ENCODE data around the gene GLP2R. TPM values are rescaled to one million over a fixed set of nuclear protein-coding genes. Genes with fewer than 3 reads are reported as not detected.

Gene GLP2R
- total RNA-seq (ENCODE audit: low replicate concordance), result not detected in 2 replicates

DNA sequence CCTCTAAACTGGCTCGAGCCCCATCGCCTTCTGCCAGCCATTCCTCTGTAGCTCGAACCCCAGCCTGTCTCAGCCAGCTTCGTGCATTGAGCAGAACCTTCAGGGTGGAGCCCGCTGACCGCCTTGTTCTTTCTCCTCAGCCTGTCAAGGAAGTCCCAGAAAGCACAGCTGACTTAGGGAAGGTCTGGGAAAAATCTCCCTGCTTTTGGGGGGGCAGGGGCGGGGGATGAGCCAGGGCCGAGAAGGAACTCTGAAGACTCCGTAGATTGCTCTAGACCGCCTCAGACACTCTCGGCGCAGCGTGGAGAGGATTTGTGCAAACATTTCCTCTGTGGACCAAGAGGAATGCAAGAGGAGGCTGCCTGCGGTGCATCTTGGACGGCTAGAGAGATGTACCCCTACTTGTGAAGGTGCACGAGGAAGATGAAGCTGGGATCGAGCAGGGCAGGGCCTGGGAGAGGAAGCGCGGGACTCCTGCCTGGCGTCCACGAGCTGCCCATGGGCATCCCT, at the start of gene GLP2R:
Gene GLP2R, plus strand, starts transcription at position 284 of the 510 bp plus-strand sequence. Its CDS starts 140 bp downstream, at position 424.

GRCh38 chr17:9790889-9791876, 34.5 kb upstream of the GLP2R start, which contains the start of gene DHRS7C:
Gene DHRS7C (minus strand): TSS chr17:9791592. CDS start chr17:9791284, 308 bp downstream.

GRCh38 chr17:9821921-9822320, 3.8 kb upstream of the GLP2R start, which contains the start of gene GSG1L2:
Gene GSG1L2 (minus strand): TSS chr17:9822079. CDS start chr17:9822071, 8 bp downstream.

DNA sequence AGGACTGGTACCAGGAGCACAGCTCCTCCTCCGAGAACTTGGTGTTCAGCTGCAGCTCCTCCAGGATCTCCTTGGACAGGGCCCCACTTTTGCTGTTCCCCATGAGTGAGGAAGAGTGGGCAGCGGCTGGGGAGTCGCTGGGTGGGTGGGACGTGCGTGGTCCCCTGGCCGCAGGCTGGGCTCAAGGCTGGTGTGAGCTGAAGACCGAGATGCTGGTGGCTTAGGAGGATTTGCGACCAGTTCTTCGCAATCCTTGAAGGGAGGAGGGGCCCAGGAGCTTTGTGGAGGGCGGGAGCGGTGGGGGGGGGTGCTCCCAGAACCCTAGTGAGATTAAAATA, 79.3 kb downstream of the GLP2R start, which contains the start of gene RCVRN:
Gene RCVRN, minus strand, starts transcription at position 194 of the 338 bp plus-strand sequence. Its CDS starts 91 bp downstream, at position 103.

Other genes starting within 250 kb of the GLP2R start
- 0.08 and 0.12 TPM in 2 replicates for gene CFAP52, start 249.3 kb upstream of the GLP2R start, total RNA-seq (ENCODE audit: low replicate concordance)
- under 0.01 TPM in 1 of 2 replicates, not detected in the other for gene USP43, start 180.4 kb upstream of the GLP2R start, total RNA-seq (ENCODE audit: low replicate concordance)
- gene DHRS7C, start 34.3 kb upstream of the GLP2R start, total RNA-seq (ENCODE audit: low replicate concordance), result not detected in 2 replicates
- not detected in 2 replicates for gene GSG1L2, start 3.8 kb upstream of the GLP2R start, total RNA-seq (ENCODE audit: low replicate concordance)
- not detected in 2 replicates for gene RCVRN, start 79.3 kb downstream of the GLP2R start, total RNA-seq (ENCODE audit: low replicate concordance)

All from smooth muscle cell of the coronary artery (primary cell).